ENCODE data around the gene TLE7.

Gene TLE7

DNA sequence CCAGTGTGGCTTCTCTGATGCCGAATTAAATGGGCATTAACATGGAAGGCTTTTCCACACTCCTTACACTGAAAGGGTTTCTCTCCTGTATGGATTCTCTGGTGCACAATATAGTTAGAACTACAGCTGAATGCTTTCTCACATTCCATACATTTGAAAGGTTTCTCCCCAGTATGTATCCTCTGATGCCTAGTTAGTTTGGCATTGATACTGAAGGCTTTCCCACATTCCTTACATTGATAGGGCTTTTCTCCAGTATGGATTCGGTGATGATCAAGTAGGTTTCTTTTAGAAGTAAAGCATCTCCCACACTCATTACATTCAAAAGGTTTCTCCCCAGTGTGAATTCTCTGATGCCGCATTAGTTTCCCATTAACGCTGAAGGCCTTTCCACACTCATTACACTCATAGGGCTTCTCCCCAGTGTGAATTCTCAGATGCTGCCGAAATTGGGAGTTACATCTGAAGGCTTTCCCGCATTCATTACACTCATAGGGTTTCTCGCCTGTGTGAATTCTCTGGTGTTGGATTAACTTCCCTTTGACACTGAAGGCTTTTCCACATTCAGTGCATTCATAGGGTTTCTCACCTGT, 6.5 kb upstream of the TLE7 start:
- DNase-seq (ENCODE audit: low read depth), result no peak

DNA sequence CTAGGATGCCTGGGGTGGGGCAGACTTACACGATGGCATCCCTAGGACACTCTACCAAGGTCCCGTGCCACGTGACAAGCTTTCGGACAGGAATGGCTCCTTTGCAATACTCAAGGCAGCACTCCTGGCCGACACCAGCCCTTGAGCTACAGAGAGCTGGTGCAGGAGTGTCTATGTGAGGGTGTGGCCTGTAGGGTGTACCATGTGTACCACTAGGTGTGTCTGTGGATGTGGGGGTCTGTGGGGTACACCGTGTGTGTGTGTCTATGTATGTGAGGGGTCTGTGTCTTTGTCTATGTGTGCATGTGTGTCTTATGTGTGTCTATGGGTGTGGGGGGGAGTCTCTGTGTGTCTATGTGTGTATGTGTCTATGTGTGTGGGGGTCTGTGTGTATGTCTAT, 1.9 kb upstream of the TLE7 start:
- no peak for DNase-seq (ENCODE audit: low read depth)

DNA sequence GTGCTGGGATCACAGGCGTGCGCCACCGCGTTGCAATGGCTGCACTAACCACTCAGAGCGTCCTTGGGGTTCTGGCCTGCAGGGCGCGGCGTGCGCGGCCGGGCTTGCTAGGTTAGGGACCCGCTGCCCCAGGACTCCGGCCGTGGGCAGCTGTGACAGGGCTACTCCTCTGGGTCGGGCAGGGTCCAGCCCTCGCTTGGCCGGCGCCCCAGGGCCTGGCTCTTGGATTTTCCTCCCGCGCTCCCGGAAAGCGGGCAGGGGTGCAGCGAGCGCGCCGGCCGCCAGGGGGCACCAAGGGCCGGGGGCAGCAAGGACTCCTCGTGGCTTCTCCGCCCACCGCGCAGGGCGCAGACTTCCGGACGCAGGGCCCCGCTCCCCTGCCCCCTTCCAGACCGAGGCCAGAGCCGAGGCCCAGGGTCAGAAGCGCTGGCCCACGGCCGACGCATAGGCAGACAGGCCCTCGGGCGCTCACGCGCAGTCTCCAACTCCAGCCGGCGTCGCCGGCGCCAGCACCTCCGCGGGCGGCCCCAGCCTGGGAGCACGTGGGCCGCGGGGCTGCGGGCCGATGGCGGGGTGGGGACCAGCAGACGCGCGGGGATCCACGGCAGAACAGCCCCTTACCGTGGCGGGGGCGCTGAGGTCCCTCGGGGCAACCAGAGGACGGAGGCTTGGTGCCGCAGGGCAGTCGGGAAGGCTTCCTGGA, 355 bp downstream of the TLE7 start:
- no peak for DNase-seq (ENCODE audit: low read depth)

DNA sequence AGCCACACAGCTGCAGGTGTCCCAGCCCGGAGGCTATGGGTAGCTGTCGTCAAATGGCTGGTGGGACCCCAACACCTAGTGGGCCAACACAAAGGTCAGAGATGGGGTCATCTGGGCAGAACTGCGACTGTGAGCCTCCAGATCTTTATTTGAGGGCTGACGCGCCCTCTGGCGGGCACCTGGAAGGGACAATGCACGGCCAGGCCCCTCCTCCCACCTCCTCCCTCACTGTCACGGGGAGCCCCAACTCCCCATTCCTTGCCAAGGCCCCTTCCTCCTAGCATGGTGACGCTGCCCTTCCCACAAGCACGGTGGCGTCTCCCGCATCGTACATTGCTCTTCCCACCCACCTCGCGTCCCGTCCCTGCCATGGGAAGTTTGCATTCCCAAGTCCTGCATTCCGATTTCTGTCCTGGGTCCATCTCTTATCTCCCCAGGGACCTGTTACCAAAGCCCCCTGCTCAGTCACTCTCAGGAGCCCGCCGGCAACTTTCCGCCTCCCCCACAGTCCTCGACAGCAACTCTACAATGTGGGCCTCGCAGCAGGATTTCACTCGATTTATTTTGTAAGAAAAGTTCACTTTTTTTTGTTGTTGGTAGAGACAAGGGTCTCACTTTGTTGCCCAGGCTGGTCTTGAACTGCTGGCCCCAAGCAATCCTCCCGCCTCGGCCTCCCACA, 1.0 kb downstream of the TLE7 start:
- DNase-seq (ENCODE audit: low read depth), result no peak

DNA sequence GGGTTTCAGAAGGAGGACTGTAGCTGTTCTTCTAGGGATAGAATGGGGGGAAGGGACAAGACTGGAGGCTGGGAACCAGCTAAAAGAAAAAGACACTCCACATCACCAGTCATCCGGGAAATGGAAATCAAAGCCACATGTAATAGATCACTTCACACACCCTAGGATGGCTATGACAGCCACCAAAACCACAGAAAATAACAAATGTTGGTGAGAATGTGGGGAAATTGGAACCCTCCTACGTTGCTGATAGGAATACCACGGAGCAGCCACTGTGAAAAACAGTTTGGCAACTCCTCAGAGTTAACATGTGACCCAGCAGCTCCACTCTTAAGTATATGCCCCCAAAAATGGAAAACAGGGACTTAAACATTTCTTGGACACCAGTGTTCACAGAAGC, 2.3 kb downstream of the TLE7 start:
- no peak for DNase-seq (ENCODE audit: low read depth)

DNA sequence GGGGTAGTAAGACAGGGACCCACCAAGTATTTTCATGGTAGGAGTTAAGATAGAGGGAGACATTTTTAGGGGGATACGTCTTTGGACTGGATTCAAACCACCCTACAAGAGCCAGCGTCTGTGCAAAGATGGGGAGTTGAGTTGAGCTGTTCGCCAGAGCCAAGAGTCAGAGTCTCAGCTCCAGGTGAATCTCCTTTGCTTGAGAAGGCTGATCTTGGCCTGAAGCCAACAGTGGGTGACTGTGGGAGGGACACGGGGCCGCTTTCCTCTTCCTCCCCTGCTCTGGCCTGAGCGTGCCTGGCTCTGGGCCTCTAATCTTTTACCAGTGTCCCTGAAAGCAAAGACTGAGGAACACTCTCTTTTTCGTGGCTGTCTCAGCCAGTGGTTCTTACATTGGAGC, 5.4 kb downstream of the TLE7 start:
- DNase-seq (ENCODE audit: low read depth), result no peak

DNA sequence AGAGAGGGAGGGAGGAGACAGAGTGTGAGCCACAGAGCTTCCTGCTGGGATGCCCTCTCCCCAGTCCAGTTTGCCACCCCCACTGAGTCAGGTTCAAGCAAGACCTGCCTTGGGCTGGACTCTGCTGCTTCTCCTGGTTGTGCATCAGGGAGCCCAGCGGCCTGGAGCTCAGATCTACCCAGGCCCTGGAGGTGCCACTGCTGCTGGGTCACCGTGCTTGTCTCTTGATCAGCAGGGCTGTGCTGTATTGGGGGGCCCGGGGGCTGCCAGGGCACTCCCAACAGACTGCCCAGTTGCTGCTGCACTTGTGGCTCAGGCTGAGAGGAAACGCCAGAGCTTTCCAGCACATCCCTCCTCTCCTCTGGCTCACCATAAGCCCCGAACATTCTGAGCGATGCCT, 8.9 kb downstream of the TLE7 start:
- no peak for DNase-seq (ENCODE audit: low read depth)

DNA sequence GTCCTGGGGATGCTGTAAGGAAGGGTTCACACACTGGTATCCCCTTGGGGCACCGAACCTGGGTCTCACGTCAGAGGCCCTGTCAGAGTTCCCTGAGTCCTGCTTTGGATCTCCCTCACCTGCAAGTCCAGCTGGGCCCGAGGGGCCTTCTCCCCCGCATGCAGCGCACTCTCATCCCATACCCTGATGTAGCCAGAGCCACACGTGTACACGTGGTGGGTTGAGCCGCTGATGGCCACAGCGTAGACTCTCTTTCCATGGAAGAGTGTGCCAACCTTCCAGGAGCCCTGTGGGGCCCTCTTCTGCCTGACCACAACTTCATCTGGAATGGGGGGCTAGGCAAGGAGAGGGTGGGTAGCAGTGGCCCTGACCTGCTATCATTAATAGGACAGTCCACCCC, 9.9 kb downstream of the TLE7 start:
- no peak for DNase-seq (ENCODE audit: low read depth)

DNA sequence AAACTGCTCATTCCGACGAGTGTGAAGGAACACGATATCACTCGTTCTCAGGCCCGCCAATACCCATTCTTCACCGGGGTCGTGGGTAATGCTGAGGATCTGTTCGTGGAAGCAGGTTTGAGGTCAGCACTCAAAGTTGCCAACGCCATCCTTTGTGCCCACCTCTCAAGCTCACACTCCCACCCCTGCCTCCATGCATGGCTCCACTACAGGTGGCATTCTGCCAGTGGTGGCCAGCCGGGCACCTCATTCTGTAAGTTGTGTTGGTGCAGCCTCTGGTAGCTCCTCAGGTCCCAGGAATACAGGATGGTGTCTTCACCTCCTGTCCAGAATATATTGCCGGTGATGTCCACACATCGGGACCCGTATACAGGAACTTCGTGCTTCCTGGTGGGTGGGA, 10.7 kb downstream of the TLE7 start:
- DNase-seq (ENCODE audit: low read depth), result no peak

DNA sequence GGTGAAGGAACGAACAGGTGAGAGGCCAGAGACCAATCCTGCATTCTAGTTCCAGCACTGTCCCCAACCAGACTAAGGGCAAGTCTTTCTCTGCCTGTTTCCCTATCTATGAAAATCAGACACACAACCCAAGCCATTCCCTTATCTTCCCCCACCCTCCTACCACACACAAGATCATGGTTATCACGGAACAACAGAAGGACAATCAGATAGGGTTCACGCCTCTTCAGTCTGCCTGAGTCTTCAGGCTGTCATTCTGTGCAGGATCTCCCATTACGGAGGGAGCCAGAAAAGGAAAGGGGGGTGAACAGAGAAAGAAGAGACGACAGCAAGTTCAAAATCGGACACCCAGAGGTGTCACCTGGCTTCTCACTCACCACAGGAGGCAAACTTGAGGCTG, 11.1 kb downstream of the TLE7 start:
- no peak for DNase-seq (ENCODE audit: low read depth)

DNA sequence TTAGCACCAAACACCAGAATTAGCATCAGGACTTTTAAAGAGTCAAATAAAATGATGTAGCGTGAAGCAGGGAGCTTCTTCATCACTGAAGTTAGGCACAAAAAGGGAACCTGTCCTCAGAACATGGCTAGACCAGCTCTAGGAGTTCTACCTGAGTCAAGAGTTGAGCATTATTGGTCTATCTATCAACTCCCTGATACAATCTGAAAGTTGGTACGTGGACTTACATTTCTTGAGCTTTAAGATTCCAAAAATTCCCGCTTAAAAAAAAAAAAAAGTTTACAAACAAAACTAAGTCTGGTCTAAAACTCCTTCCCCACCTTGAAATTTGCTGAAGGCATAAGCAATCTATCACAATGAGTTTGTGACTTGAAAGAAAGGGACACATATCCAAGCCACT, 12.3 kb downstream of the TLE7 start:
- no peak for DNase-seq (ENCODE audit: low read depth)

DNA sequence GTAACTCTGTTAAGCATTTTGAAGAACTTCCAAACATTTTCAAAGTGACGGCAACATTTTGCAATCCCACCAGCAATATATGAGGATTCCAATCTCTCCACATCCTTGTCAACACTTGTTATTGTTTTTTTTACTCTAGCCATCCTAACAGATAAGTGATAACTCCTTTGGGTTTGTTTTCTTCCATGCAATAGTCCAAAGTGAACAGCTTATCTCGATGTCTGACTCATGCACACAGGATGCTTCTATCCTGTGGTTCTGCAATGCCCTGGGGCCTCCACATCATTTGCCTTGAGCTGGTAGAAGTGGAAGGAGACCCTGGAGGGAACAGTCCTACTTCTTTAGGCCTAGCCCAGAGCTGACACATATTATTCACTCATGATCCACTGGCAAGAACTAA, 13.0 kb downstream of the TLE7 start:
- no peak for DNase-seq (ENCODE audit: low read depth)

DNA sequence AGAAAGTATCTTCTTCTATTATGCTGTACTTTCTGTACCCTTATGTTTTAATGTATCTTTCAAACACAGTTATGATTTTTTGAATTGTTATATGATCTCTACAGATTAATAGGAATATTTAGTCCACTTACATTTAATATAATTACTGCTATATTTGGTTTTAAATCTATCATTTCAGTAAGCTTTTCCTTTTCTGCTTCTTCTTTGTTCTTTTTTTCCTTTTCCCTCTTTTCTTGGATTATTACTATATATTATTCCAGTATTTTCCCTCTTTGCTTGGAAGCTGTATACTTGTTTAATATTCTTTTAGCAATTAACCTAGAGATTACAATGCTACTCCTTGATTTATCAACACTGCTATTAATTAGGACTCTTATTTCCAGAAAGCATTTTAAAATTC, 13.5 kb downstream of the TLE7 start:
- no peak for DNase-seq (ENCODE audit: low read depth)

DNA sequence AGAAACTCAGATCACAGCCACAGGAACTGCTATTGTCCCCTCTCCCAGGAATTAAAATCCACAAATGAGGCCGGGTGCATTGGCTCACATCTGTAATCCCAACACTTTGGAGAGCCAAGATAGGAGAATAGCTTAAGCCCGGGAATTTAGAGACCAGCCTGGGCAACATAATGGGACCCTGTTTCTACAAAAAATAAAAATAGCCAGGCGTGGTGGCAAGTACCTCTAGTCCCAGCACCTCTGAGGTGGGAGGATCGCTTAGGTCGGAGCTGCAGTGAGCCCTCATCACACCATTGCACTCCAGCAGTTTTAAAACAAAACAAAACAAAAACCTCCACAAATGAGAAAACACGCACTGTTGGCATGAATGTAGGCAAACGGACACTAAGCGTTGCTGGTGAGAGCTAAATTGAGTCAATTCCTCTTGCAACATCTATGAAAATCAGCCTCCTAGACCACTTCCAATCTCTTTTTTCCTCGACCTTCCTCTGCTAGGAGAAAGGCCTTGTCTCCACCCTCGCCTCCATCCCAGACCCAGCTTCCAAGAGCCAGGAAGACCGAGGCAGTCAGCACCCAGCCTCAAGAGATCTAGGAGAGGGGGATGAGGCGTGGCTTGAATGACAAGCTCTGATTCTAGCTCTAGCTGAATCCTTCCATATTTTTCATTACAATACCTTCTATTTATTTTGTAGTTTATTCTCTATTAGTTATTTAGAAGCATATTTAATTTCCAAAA, 14.8 kb downstream of the TLE7 start:
- no peak for DNase-seq (ENCODE audit: low read depth)

DNA sequence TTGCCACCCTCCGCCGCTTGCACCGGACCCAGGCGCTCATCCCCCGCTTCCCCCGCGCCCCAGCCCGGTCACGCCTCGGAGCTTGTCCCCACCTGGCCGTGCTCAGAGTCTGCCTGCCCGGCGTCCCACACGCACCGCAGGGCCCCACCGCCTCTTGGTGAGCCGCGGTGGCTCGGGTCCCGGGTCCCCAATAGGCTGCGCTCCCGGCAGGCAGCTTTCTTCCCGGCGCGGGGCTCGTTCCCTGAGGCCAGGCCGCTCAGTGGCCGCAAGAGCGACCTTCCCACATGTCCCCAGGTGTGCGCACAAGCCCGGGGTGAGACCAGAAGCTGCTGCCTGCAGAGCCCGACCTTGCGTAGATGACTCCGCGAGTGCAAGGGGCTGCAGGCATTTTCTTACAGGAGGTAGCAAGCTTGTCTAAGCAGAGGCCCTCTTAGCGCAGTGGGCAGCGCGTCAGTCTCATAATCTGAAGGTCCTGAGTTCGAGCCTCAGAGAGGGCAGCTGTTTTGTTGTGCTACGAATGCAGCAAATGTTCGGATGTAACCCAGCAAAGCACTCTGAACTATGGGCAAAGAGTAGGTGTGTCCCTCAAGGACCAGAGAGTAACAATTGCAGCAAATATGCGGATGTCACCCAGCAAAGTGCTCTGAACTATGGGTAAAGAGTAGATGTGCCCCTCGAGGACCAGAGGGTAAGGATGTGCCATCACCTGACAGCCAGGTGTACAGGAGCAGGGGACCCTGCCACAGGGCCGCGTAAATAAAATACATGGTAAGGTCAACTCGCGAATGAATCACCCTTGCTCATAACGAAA, 15.6 kb downstream of the TLE7 start:
- DNase-seq (ENCODE audit: low read depth), result peak; percentile 17

DNA sequence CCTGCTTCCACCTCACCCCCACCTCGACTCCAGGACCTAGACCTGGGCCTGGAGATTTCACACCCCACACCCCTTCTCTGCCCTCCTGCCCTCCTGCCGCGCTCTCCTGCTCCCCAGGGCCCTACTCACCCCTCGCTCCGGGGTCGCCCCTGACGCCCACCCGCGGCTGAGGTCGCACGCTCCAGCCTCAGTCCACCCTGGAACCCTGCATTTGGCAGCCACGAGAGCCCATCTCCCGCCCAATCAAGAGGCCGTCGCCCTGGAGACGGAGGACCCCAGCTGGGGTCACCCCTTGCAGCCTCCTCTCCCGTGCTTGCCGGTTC, 16.1 kb downstream of the TLE7 start:
- DNase-seq (ENCODE audit: low read depth), result no peak

DNA sequence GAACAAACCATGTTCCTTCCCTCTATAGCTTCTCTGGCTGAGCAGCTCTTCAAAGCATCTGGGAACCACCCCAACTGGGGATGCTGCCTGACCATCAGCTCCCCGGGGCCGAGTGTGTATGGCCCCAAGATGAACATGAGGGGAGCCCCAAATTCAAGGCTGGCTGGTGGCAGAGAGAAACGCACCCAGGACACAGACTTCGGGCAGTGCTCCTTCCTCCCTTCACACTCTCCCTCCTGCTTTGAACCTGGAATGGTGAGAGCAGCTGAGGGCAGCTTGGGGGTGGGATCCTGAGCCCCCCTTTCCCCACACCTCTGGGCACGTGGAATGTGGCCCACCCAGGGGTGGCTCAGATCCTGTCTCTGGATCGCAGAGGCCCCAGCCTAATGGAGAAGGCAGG, 17.2 kb downstream of the TLE7 start:
- no peak for DNase-seq (ENCODE audit: low read depth)

DNA sequence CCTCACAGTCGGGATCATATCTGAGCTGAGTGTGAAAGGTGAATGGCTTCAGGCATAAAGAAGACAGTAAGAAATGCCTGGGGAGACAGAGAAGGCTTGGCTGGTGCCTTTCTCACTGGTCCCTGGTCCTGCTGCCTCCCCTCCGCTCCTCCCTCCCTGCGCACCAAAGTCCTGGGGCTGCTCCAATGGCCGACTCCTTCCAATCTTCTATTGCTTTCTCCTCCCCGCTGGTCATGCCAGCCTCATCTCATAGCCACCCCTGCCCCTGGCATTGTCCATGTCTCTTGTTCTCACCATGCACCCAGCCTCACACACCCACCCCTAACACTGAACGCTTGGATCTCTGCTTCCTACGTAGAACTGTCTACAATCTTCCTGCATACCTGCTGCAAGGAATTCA, 18.0 kb downstream of the TLE7 start:
- DNase-seq (ENCODE audit: low read depth), result no peak

DNA sequence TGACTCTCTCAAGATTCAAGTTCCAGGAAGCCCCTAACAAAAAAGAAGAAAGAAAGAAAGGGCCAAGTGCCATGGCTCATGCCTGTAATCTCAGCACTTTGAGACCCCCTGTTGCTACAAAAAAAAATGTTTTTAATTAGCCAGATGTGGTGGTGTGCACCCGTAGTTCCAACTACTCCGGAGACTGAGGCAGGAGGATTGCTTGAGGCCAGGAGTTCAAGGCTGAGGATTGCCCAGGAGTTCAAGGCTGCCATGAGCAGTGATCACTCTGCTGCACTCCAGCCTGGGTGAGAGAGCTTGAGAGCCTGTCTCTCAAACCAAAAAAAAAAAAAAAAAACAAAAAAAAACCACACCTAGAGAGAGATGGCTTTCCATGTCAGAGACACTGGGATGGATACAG, 18.8 kb downstream of the TLE7 start:
- DNase-seq (ENCODE audit: low read depth), result no peak

DNA sequence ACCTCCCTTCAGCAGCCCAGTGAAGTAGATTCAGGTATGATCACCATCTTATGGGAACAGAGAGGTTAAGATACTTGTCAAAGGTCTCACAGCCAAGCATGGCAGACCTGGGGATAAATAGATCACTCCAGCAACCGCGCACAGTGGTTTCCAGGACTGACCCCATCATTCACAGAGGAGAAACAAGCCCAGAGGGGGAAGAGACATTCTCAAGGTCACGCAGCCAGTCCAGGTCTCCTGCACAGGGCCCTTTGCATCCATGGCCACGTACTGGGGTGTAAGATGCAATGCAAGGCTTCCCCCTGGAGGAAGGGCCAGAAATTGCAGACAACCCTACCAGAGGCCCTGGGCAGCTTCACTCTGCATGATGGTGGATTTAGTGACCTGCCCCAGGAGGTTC, 19.9 kb downstream of the TLE7 start:
- DNase-seq (ENCODE audit: low read depth), result no peak

DNA sequence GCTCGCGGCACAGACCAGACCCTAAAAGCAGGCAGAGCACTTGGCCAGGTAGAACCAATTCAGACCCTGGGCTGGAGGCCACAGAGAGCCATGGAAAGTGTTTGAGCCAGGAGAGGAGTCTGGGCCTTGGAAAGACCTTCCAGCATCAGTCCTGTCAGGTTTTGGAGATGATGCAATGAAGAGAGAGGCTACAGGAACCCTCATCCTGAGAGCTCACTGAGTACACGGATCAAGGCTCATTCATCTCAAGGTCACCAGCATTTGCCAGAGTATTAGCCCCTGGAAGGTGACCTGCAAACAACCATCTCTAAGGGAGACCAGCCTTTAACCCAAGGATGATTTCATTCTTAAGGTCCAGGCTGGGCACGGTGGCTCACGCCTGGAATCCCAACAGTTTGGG, 27.8 kb downstream of the TLE7 start:
- DNase-seq (ENCODE audit: low read depth), result no peak

DNA sequence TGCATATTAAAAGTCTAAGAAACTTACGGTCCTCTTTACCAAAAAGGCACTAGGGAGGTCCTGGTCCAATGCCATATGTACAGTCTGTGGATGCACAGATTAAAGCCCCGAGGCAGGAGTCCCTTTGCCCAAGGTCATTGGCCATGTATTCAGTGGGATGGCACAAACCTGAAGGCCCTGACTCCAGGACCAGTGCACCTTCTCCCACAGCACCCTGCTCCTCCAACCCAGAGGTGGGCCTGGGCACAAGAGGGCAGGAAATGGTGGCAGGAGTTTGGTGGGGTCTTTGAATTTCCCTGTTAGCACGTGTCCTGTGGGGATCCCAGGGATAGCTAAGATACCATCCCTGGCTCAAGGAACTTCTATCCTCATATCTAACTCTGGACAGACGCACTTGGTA, 28.5 kb downstream of the TLE7 start:
- DNase-seq (ENCODE audit: low read depth), result no peak

All from stimulated activated CD8-positive, alpha-beta memory T cell treated with anti-CD3 and anti-CD28 coated beads, Interleukin-7, amount 100 ng/mL, for 24 hours (primary cell).